Right ventricle myocardium inferior (tissue), 1 donor: ENCODE measurements around the gene CSNK2B. TPM values are rescaled to one million over a fixed set of nuclear protein-coding genes. Genes with fewer than 3 reads are reported as not detected.

Experiments used
- ATAC-seq: fragments of 200-7000 bp; cut with Tn5 transposase; one replicate; pipeline ENCODE4 v1.9.1; 2020; ENCODE audit warnings: mild to moderate bottlenecking, moderate library complexity
- DNase-seq: peaks from one replicate; pipeline ENCODE4 v3.0.0; 2021; ENCODE audit errors: missing footprints
- intact Hi-C: fragments of 100-400 bp; cut with DNase I; formaldehyde crosslinking; loops from one replicate; pipeline ENCODE4 v1.11.0; 2022
- microRNA-seq: library from miRNA; unstranded; fragments of <30 nt; microRNA quantifications from one replicate; pipeline ENCODE4 v1.2.0, GENCODE V29; 2020
- total RNA-seq: library from RNA; stranded (reverse); fragmentation: NEBNext Ultra II Directional; extraction: Animal tissue kit (Norgen Biotek cat#: 25700); gene quantifications from one replicate; pipeline ENCODE4 v1.2.1, GENCODE V29; 2021
- donor health status: DM: no; HTN: yes; CAD: no; lungs with severe emphysema.

The CSNK2B gene
- total RNA-seq, 1 donor from 2014 or later = 97.3 TPM

DNA sequence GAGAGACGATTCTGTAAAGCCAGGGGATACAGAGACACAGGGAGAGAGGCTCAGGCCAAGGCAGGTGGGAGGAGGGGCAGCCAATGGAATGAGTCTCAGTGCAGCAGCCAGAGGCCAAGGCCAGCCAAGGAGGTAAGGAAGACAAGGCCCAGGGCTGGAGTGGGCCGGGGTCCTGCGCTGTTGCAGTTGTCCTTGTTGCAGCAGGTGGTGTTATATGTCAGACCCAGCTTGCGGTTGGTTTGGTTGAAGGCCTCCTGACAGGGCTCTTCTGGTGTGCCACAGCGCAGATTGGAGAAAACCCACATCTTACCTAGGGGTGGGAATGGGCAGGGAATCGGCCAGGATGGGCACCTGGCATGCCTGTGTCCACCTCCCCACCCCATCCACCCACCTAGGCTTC lies 53.1 kb downstream of the CSNK2B start:
- ATAC-seq (no peak), DNase-seq (no peak)
- intact Hi-C loops = no loop called here

Small RNAs within 50 kb of the gene (microRNA-seq; reads per million reads assigned to microRNA genes)
- gene MIR4646 (not detected), gene MIR6832 (not detected)

Other genes with a start within 250 kb of the CSNK2B start
- 1.5 TPM for gene MICB, start 167.9 kb upstream of the CSNK2B start, total RNA-seq
- gene MCCD1, start 137.1 kb upstream of the CSNK2B start, total RNA-seq = not detected
- 159 TPM for gene DDX39B, start 124.1 kb upstream of the CSNK2B start, total RNA-seq
- 2.2 TPM for gene ATP6V1G2, start 119.5 kb upstream of the CSNK2B start, total RNA-seq
- 10.8 TPM for gene NFKBIL1, start 118.5 kb upstream of the CSNK2B start, total RNA-seq
- gene LTA, start 93.8 kb upstream of the CSNK2B start, total RNA-seq = not detected
- gene TNF, start 90.5 kb upstream of the CSNK2B start, total RNA-seq = 0.51 TPM
- 1.6 TPM for gene LTB, start 83.7 kb upstream of the CSNK2B start, total RNA-seq
- gene LST1, start 79.8 kb upstream of the CSNK2B start, total RNA-seq = 9.0 TPM
- gene NCR3, start 73.1 kb upstream of the CSNK2B start, total RNA-seq = 0.49 TPM
- 22.1 TPM for gene AIF1, start 50.8 kb upstream of the CSNK2B start, total RNA-seq
- gene PRRC2A, start 45.4 kb upstream of the CSNK2B start, total RNA-seq = 82.7 TPM
- gene BAG6, start 13.4 kb upstream of the CSNK2B start, total RNA-seq = 260 TPM
- 0.87 TPM for gene APOM, start 10.2 kb upstream of the CSNK2B start, total RNA-seq
- 17.0 TPM for gene C6orf47, start 5.3 kb upstream of the CSNK2B start, total RNA-seq
- gene GPANK1, start 1.1 kb upstream of the CSNK2B start, total RNA-seq = 17.1 TPM
- gene LY6G5B, start 3.9 kb downstream of the CSNK2B start, total RNA-seq = 3.9 TPM
- gene LY6G5C, start 15.0 kb downstream of the CSNK2B start, total RNA-seq = 1.5 TPM
- 26.9 TPM for gene ABHD16A, start 37.2 kb downstream of the CSNK2B start, total RNA-seq
- gene LY6G6F, start 40.8 kb downstream of the CSNK2B start, total RNA-seq = not detected
- gene LY6G6D, start 49.3 kb downstream of the CSNK2B start, total RNA-seq = not detected
- gene LY6G6C, start 55.7 kb downstream of the CSNK2B start, total RNA-seq = not detected
- 0.70 TPM for gene MPIG6B, start 57.3 kb downstream of the CSNK2B start, total RNA-seq
- gene DDAH2, start 63.2 kb downstream of the CSNK2B start, total RNA-seq = 40.6 TPM
- 102 TPM for gene CLIC1, start 70.5 kb downstream of the CSNK2B start, total RNA-seq
- gene MSH5, start 73.9 kb downstream of the CSNK2B start, total RNA-seq = 2.0 TPM
- gene SAPCD1, start 96.6 kb downstream of the CSNK2B start, total RNA-seq = 0.57 TPM
- gene VWA7, start 111.2 kb downstream of the CSNK2B start, total RNA-seq = 12.1 TPM
- gene VARS1, start 129.7 kb downstream of the CSNK2B start, total RNA-seq = 29.7 TPM
- gene LSM2, start 140.9 kb downstream of the CSNK2B start, total RNA-seq = 24.6 TPM
- gene HSPA1L, start 149.2 kb downstream of the CSNK2B start, total RNA-seq = 1.6 TPM
- 298 TPM for gene HSPA1A, start 149.5 kb downstream of the CSNK2B start, total RNA-seq
- gene HSPA1B, start 161.7 kb downstream of the CSNK2B start, total RNA-seq = 215 TPM
- gene NEU1, start 196.7 kb downstream of the CSNK2B start, total RNA-seq = 25.6 TPM
- not detected for gene SLC44A4, start 212.9 kb downstream of the CSNK2B start, total RNA-seq
- 16.8 TPM for gene EHMT2, start 231.6 kb downstream of the CSNK2B start, total RNA-seq
- 3.2 TPM for gene ZBTB12, start 236.0 kb downstream of the CSNK2B start, total RNA-seq